B cell (primary cell): ENCODE data around the gene THOP1. TPM values are rescaled to one million over a fixed set of nuclear protein-coding genes. Genes with fewer than 3 reads are reported as not detected.

Experiments
- ATAC-seq: fragments of 200-7000 bp; cut with Tn5 transposase; one replicate; pipeline ENCODE4 v1.10.0; 2021; ENCODE audit warnings: low read depth, mild to moderate bottlenecking, moderate number of reproducible peaks, moderate library complexity
- CTCF ChIA-PET: fragments of 350-600 bp; sonication (Branson Sonifier 250); formaldehyde crosslinking; loops from one replicate; lab custom pipeline; 2021; ENCODE audit warnings: antibody characterized with exemption, inconsistent platforms; lab: Charles Lee
- POLR2A ChIA-PET: fragments of 350-600 bp; sonication (Branson Sonifier 250); formaldehyde crosslinking; loops from one replicate; lab custom pipeline; 2021; ENCODE audit warnings: antibody characterized with exemption; lab: Charles Lee
- DNase-seq: peaks from one replicate; pipeline ENCODE4 v3.0.0; 2013
- H2AFZ ChIP-seq: 2 replicates; pipeline ENCODE4 v1.6.1; 2012; ENCODE audit warnings: mild to moderate bottlenecking, low read depth, low read length; ENCODE audit not compliant: insufficient read depth, poor library complexity, severe bottlenecking
- H3K27ac ChIP-seq, 2 donors: 1 replicate in 1 of 2; 2 replicates in 1 of 2; pipeline ENCODE4 v1.5.1; 2012 to 2013; ENCODE audit warnings: low read length in 2 of 2, mild to moderate bottlenecking in 2 of 2, moderate library complexity in 1 of 2
- H3K27me3 ChIP-seq, 4 experiments: fragments of 200-600 bp in 1 of 4; sonication (generic) in 1 of 4; replicated peaks in 1 of 4; 1 replicate in 2 of 4; 2 replicates in 2 of 4; pipeline versions ENCODE4 v1.6.1 to v1.7.0; 2013 to 2016; ENCODE audit warnings: low read length in 3 of 4, mild to moderate bottlenecking in 2 of 4, mixed read lengths in 1 of 4, moderate library complexity in 1 of 4; ENCODE audit not compliant: insufficient read depth in 4 of 4, control insufficient read depth in 3 of 4; ENCODE audit errors: control extremely low read depth in 1 of 4
- H3K36me3 ChIP-seq, 2 experiments: replicated peaks in 1 of 2; 1 replicate in 1 of 2; 2 replicates in 1 of 2; pipeline versions ENCODE4 v1.6.1 to v1.7.1; 2013; ENCODE audit warnings: low read length in 1 of 2; ENCODE audit not compliant: insufficient read depth in 2 of 2, control insufficient read depth in 1 of 2; ENCODE audit errors: control extremely low read depth in 1 of 2, extremely low read depth in 1 of 2
- H3K4me1 ChIP-seq, 2 donors: fragments of 200-600 bp in 1 of 2; sonication (generic) in 1 of 2; 1 replicate in 1 of 2; 2 replicates in 1 of 2; pipeline versions ENCODE4 v1.5.1 to v1.6.1; 2013 to 2017; ENCODE audit warnings: low read length in 2 of 2; ENCODE audit not compliant: control insufficient read depth in 2 of 2, insufficient read depth in 2 of 2
- H3K4me2 ChIP-seq: replicated peaks from 2 replicates; pipeline ENCODE3; 2012; ENCODE audit warnings: mild to moderate bottlenecking, low read depth, low read length; ENCODE audit not compliant: poor library complexity, severe bottlenecking
- H3K4me3 ChIP-seq, 5 experiments: fragments of 200-600 bp in 1 of 5; sonication (generic) in 1 of 5; 1 replicate in 3 of 5; 2 replicates in 2 of 5; pipeline versions ENCODE4 v1.5.1 to v1.7.0; 2011 to 2016; ENCODE audit warnings: low read length in 4 of 5, mild to moderate bottlenecking in 4 of 5, low read depth in 2 of 5, control low read depth in 1 of 5, moderate library complexity in 1 of 5; ENCODE audit not compliant: insufficient read depth in 1 of 5; ENCODE audit errors: control extremely low read depth in 1 of 5, extremely low read depth in 1 of 5
- H3K79me2 ChIP-seq: fragments of 200-600 bp; sonication (generic); one replicate; pipeline ENCODE4 v1.6.0; 2016; ENCODE audit warnings: low read length; ENCODE audit not compliant: control insufficient read depth, insufficient read depth
- H3K9ac ChIP-seq: fragments of 200-600 bp; sonication (generic); 2 replicates; pipeline ENCODE4 v1.6.1; 2017; ENCODE audit warnings: mild to moderate bottlenecking, low read length, moderate library complexity
- H3K9me3 ChIP-seq, 3 donors: one replicate each; pipeline versions ENCODE4 v1.6.1 to v1.7.1; 2013; ENCODE audit warnings: low read length in 2 of 3; ENCODE audit not compliant: control insufficient read depth in 2 of 3, insufficient read depth in 1 of 3; ENCODE audit errors: control extremely low read depth in 1 of 3
- H4K20me1 ChIP-seq: 2 replicates; pipeline ENCODE4 v1.6.0; 2012; ENCODE audit warnings: mild to moderate bottlenecking, low read length; ENCODE audit not compliant: insufficient read depth, control insufficient read depth, poor library complexity, severe bottlenecking
- H3K27ac Mint-ChIP-seq: one replicate; pipeline ENCODE4 v1.8.0; 2021; ENCODE audit warnings: mixed read lengths
- H3K27me3 Mint-ChIP-seq: one replicate; pipeline ENCODE4 v1.8.0; 2021; ENCODE audit warnings: mixed read lengths
- H3K4me1 Mint-ChIP-seq: one replicate; pipeline ENCODE4 v1.8.0; 2021; ENCODE audit warnings: mixed read lengths
- H3K4me3 Mint-ChIP-seq: one replicate; pipeline ENCODE4 v1.8.0; 2021; ENCODE audit warnings: mixed read lengths
- H3K9me3 Mint-ChIP-seq: one replicate; pipeline ENCODE4 v1.8.0; 2022; ENCODE audit warnings: mixed read lengths; ENCODE audit not compliant: insufficient read depth
- EZH2 ChIP-seq: IDR thresholded peaks from 2 replicates; pipeline ENCODE4 v1.6.1; 2012; ENCODE audit warnings: borderline replicate concordance, low read depth, mild to moderate bottlenecking, moderate library complexity, low read length; ENCODE audit not compliant: insufficient read depth, poor library complexity, severe bottlenecking
- WGBS: methylation state at CpG from one replicate; pipeline ENCODE4 v1.1.5; 2013; ENCODE audit warnings: missing lambda C conversion rate; ENCODE audit not compliant: insufficient coverage; 5-methylcytosine and 5-hydroxymethylcytosine counted together
- intact Hi-C: fragments of 100-400 bp; cut with micrococcal nuclease; formaldehyde crosslinking; loops from one replicate; pipeline ENCODE4 v1.10.0; 2022
- polyA plus RNA-seq: library from polyadenylated mRNA; depleted of rRNA; stranded (reverse); fragments of >200 nt; gene quantifications from 2 replicates; pipeline ENCODE4 v1.2.3, GENCODE V29; 2012
- total RNA-seq, 2 donors: library from RNA; stranded (reverse); fragments of 120-200 nt in 1 of 2; gene quantifications; 1 replicate in 1 of 2; 2 replicates in 1 of 2; pipeline versions ENCODE4 v1.2.3 to v1.2.4, GENCODE V29; 2013 to 2022
- TF ChIP-seq, protein P1 (sequence below): fragments of 200-600 bp; IDR thresholded peaks from one replicate; pipeline ENCODE4 v1.8.0; 2022; ENCODE audit warnings: antibody characterized with exemption, mild to moderate bottlenecking

THOP1 gene
- total and polyA plus RNA-seq, 2 donors (not counting 1 experiment from before 2014, with no cell fraction given), result 54.3 to 56.4 TPM

DNA sequence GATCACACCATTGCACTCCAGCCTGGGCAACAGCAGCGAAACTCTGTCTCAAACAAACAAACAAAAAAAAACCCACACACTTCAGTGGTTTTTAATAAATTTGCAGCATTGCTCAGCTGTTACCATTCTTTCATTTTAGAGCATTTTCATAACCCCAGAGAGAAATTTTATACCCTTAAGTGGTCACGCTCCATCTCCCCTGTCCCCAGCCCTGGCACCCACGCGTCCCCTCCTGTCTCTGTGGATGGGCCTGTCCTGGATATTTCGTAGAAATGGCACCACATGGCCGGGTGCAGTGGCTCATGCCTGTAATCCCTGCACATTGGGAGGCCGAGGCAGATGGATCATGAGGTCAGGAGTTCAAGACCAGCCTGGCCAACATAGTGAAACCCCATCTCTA, 7.8 kb downstream of the THOP1 start:
- Histone ChIP-seq H3K36me3 (peaks cover 0 to 39% of the 10 kb centered on the region in 2 experiments), H4K20me1 (no peaks in the 10 kb centered on the region), H3K9ac (no peak overlapping the region), H3K4me2 (no peak overlapping the region), H2AFZ (no peak overlapping the region), H3K9me3 (no peaks in the 10 kb centered on the region), H3K4me1 (peaks cover 0 to 14% of the 10 kb centered on the region in 2 donors), H3K27ac (no peak overlapping the region), H3K4me3 (no peak overlapping the region), H3K27me3 (no peaks in the 10 kb centered on the region), H3K79me2 (peaks cover 54% of the 10 kb centered on the region)
- H3K27me3 Mint-ChIP-seq, result no peaks in the 10 kb centered on the region
- no peak for ATAC-seq
- H3K27ac Mint-ChIP-seq, result no peak overlapping the region
- CTCF ChIA-PET, result no interaction called here
- intact Hi-C loops, result no loop called here
- POLR2A ChIA-PET, result no interaction called here
- WGBS, result 95% methylated on average over 7 of the region's 7 CpGs
- no peak overlapping the region for H3K4me3 Mint-ChIP-seq
- peaks cover 19% of the 10 kb centered on the region for H3K4me1 Mint-ChIP-seq
- DNase-seq, result no peak
- no peaks in the 10 kb centered on the region for H3K9me3 Mint-ChIP-seq
- TF ChIP-seq EZH2, result no peak
- TF ChIP-seq, protein P1, sequence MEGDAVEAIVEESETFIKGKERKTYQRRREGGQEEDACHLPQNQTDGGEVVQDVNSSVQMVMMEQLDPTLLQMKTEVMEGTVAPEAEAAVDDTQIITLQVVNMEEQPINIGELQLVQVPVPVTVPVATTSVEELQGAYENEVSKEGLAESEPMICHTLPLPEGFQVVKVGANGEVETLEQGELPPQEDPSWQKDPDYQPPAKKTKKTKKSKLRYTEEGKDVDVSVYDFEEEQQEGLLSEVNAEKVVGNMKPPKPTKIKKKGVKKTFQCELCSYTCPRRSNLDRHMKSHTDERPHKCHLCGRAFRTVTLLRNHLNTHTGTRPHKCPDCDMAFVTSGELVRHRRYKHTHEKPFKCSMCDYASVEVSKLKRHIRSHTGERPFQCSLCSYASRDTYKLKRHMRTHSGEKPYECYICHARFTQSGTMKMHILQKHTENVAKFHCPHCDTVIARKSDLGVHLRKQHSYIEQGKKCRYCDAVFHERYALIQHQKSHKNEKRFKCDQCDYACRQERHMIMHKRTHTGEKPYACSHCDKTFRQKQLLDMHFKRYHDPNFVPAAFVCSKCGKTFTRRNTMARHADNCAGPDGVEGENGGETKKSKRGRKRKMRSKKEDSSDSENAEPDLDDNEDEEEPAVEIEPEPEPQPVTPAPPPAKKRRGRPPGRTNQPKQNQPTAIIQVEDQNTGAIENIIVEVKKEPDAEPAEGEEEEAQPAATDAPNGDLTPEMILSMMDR, result no peak

DNA sequence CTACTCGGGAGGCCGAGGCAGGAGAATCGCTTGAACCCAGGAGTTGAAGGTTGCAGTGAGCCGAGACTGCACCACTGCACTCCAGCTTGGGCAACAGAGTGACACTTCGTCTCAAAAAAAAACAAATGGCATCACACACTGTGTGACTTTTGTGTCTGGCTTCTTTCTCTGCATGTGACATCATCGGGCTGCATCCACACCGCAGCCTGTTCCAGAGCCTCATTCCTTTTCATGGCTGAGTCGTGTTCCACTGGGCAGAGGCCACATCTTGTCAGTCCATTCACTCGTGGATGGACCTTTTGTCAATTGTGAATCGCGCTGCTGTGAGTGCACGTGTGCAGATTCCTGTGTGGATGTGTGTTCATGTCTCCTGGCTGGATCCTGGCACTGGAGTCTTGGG, 8.3 kb downstream of the THOP1 start:
- intact Hi-C loops, result no loop called here
- Histone ChIP-seq H4K20me1 (no peaks in the 10 kb centered on the region), H3K27ac (no peak overlapping the region), H3K36me3 (peaks cover 0 to 39% of the 10 kb centered on the region in 2 experiments), H3K79me2 (peaks cover 54% of the 10 kb centered on the region), H3K27me3 (no peaks in the 10 kb centered on the region), H2AFZ (no peak overlapping the region), H3K9me3 (no peaks in the 10 kb centered on the region), H3K9ac (no peak overlapping the region), H3K4me3 (no peak overlapping the region), H3K4me1 (peaks cover 0 to 14% of the 10 kb centered on the region in 2 donors), H3K4me2 (no peak overlapping the region)
- DNase-seq (no peak), ATAC-seq (no peak)
- peaks cover 17% of the 10 kb centered on the region for H3K4me1 Mint-ChIP-seq
- ChIA-PET POLR2A (no interaction called here), CTCF (no interaction called here)
- TF ChIP-seq EZH2, result no peak
- TF ChIP-seq, protein P1, result no peak
- WGBS, result 95% methylated on average over 9 of the region's 12 CpGs
- H3K4me3 Mint-ChIP-seq, result no peak overlapping the region
- H3K27me3 Mint-ChIP-seq, result no peaks in the 10 kb centered on the region
- H3K27ac Mint-ChIP-seq, result no peak overlapping the region
- H3K9me3 Mint-ChIP-seq, result no peaks in the 10 kb centered on the region
